GM12872 (cell line): ENCODE results near the gene KRTAP9-8.
"Not testable (repeated sequence)": the region's sequence is repeated elsewhere in the genome, so short reads cannot be mapped to it uniquely, and the experiment has no call there.

Source experiments
- CTCF ChIP-seq: IDR thresholded peaks from 3 replicates; pipeline ENCODE4 v1.5.1; 2011; ENCODE audit warnings: low read depth, mild to moderate bottlenecking, low read length, moderate library complexity; ENCODE audit not compliant: insufficient read depth

KRTAP9-8 gene

GRCh38 chr17:41237949-41238437 lies at the start of gene KRTAP9-8:
KRTAP9-8 (plus strand) TSS chr17:41237999; CDS start chr17:41238052, 53 bp downstream.
- not testable (repeated sequence) for TF ChIP-seq CTCF

GRCh38 chr17:41189837-41190318 lies 47.9 kb upstream of the KRTAP9-8 start, which contains the start of gene KRTAP9-1:
KRTAP9-1 (plus strand) TSS chr17:41189887; CDS start chr17:41189887, 0 bp downstream.
- TF ChIP-seq CTCF: not testable (repeated sequence)

- no peak for TF ChIP-seq CTCF
Measured at GRCh38 chr17:41190328-41190727, 47.5 kb upstream of the KRTAP9-8 start.

GRCh38 chr17:41196068-41196467 lies 41.7 kb upstream of the KRTAP9-8 start:
- TF ChIP-seq CTCF: no peak

GRCh38 chr17:41199421-41200078 lies 38.2 kb upstream of the KRTAP9-8 start:
- no peak for TF ChIP-seq CTCF

- TF ChIP-seq CTCF: no peak
Measured at GRCh38 chr17:41211845-41212466, 25.8 kb upstream of the KRTAP9-8 start.

- TF ChIP-seq CTCF: no peak
Measured at GRCh38 chr17:41212524-41213169, 25.2 kb upstream of the KRTAP9-8 start.
